NT2/D1 (cell line): ENCODE data around the gene GBA3.

Source experiments
- DNase-seq: peaks from one replicate; pipeline ENCODE4 v3.0.0-alpha.2; 2011; ENCODE audit warnings: low read depth, low spot score
- H3K27me3 ChIP-seq: 2 replicates; pipeline ENCODE4 v1.6.0; 2011; ENCODE audit warnings: mild to moderate bottlenecking; ENCODE audit not compliant: insufficient read length, insufficient read depth
- H3K36me3 ChIP-seq: 2 replicates; pipeline ENCODE4 v1.6.1; 2011; ENCODE audit warnings: mild to moderate bottlenecking, low read length, mixed read lengths; ENCODE audit not compliant: insufficient read depth, insufficient read length
- H3K4me1 ChIP-seq: 2 replicates; pipeline ENCODE4 v1.5.1; 2011; ENCODE audit not compliant: insufficient read depth, insufficient read length
- H3K4me3 ChIP-seq: 2 replicates; pipeline ENCODE4 v1.5.1; 2011; ENCODE audit warnings: low read depth; ENCODE audit not compliant: insufficient read length
- H3K9ac ChIP-seq: 2 replicates; pipeline ENCODE4 v1.6.0; 2011; ENCODE audit warnings: low read depth; ENCODE audit not compliant: insufficient read length
- H3K9me3 ChIP-seq: 2 replicates; pipeline ENCODE4 v1.5.1; 2011; ENCODE audit warnings: mild to moderate bottlenecking, low read length; ENCODE audit not compliant: insufficient read depth
- SUZ12 ChIP-seq: IDR thresholded peaks from 2 replicates; pipeline ENCODE4 v1.6.1; 2011; ENCODE audit not compliant: insufficient read length, insufficient read depth; ENCODE audit errors: extremely low read depth
- YY1 ChIP-seq: IDR thresholded peaks from 2 replicates; pipeline ENCODE4 v1.6.1; 2011; ENCODE audit not compliant: insufficient read length, insufficient read depth
- ZNF274 ChIP-seq: IDR thresholded peaks from 2 replicates; pipeline ENCODE4 v1.6.1; 2011; ENCODE audit warnings: mild to moderate bottlenecking, low read depth, low read length

Gene GBA3

DNA sequence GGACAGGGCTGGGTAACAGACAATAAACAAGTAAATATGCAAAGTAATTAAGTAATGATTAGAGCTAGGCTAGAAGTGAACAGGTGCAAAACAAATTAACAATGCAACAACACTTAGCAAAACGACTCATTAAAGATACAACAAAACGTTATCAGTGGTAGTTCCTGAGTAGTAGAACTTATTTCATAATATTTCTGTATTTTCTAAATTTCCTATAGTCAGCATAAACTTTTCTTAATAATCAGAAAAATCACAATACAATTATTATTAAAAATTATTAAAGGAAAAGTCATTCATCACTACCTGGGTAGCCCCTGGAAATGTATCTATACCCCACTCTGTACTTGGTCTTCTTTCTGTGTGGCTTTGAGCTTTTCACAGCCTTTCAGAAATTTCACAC is 166.6 kb downstream of the GBA3 start:
- no peaks in the 10 kb centered on the region for H3K27me3 ChIP-seq

More for the DNA sequence above, 166.6 kb downstream of the GBA3 start:
- H3K9ac ChIP-seq = no peak overlapping the region
- no peaks in the 10 kb centered on the region for H3K36me3 ChIP-seq
- no peak for TF ChIP-seq ZNF274
- no peak for TF ChIP-seq SUZ12
- no peak for TF ChIP-seq YY1
- H3K9me3 ChIP-seq = no peaks in the 10 kb centered on the region
- no peak for DNase-seq
- H3K4me1 ChIP-seq = no peaks in the 10 kb centered on the region
- no peak overlapping the region for H3K4me3 ChIP-seq
